ENCODE results near the gene AP1G1.
"Not testable (repeated sequence)": the region's sequence is repeated elsewhere in the genome, so short reads cannot be mapped to it uniquely, and the experiment has no call there.

Gene AP1G1

GRCh38 chr16:71706046-71706445 is 102.6 kb downstream of the AP1G1 start:
- DNase-seq (ENCODE audit: low read depth in 2 of 2): no peak

GRCh38 chr16:71703333-71703732 is 105.3 kb downstream of the AP1G1 start:
- no peak for DNase-seq (ENCODE audit: low read depth in 2 of 2)

- DNase-seq (ENCODE audit: low read depth in 2 of 2): no peak
Measured at GRCh38 chr16:71700831-71701230, 107.8 kb downstream of the AP1G1 start.

GRCh38 chr16:71698491-71698890 is 110.1 kb downstream of the AP1G1 start:
- DNase-seq (ENCODE audit: low read depth in 2 of 2): no peak

- no peak for DNase-seq (ENCODE audit: low read depth in 2 of 2)
Measured at GRCh38 chr16:71693164-71693563, 115.5 kb downstream of the AP1G1 start.

GRCh38 chr16:71689901-71690300 is 118.7 kb downstream of the AP1G1 start:
- no peak for DNase-seq (ENCODE audit: low read depth in 2 of 2)

- no peak for DNase-seq (ENCODE audit: low read depth in 2 of 2)
Measured at GRCh38 chr16:71687861-71688260, 120.8 kb downstream of the AP1G1 start.

- not testable (repeated sequence) for DNase-seq (ENCODE audit: low read depth in 2 of 2)
Measured at GRCh38 chr16:71684280-71684679, 124.4 kb downstream of the AP1G1 start.

GRCh38 chr16:71681360-71681759 is 127.3 kb downstream of the AP1G1 start:
- DNase-seq (ENCODE audit: low read depth in 2 of 2): no peak

Data from fibroblast of skin of left biceps (primary cell).